GM12873 (cell line): Measurements from ENCODE around the gene PKIG.
A peak's percentile ranks its signal among the peaks of the same experiment; 100 is the strongest.

Experiments
- TF ChIP-seq, protein P1 (sequence below): IDR thresholded peaks from 2 replicates; pipeline ENCODE4 v1.5.1; 2012; ENCODE audit warnings: low read depth, mild to moderate bottlenecking, moderate library complexity, low read length, control low read depth; ENCODE audit not compliant: insufficient read depth; ENCODE audit errors: missing control alignments

The PKIG gene

GRCh38 chr20:44648579-44648978 is 66.2 kb downstream of the PKIG start:
- TF ChIP-seq, protein P1, sequence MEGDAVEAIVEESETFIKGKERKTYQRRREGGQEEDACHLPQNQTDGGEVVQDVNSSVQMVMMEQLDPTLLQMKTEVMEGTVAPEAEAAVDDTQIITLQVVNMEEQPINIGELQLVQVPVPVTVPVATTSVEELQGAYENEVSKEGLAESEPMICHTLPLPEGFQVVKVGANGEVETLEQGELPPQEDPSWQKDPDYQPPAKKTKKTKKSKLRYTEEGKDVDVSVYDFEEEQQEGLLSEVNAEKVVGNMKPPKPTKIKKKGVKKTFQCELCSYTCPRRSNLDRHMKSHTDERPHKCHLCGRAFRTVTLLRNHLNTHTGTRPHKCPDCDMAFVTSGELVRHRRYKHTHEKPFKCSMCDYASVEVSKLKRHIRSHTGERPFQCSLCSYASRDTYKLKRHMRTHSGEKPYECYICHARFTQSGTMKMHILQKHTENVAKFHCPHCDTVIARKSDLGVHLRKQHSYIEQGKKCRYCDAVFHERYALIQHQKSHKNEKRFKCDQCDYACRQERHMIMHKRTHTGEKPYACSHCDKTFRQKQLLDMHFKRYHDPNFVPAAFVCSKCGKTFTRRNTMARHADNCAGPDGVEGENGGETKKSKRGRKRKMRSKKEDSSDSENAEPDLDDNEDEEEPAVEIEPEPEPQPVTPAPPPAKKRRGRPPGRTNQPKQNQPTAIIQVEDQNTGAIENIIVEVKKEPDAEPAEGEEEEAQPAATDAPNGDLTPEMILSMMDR, result peak; percentile 21

GRCh38 chr20:44649126-44649525 is 66.7 kb downstream of the PKIG start:
- TF ChIP-seq, protein P1, result no peak

GRCh38 chr20:44649976-44650375 is 67.6 kb downstream of the PKIG start:
- TF ChIP-seq, protein P1, result no peak

GRCh38 chr20:44650771-44651433 is 68.5 kb downstream of the PKIG start:
- TF ChIP-seq, protein P1, result no peak

DNA sequence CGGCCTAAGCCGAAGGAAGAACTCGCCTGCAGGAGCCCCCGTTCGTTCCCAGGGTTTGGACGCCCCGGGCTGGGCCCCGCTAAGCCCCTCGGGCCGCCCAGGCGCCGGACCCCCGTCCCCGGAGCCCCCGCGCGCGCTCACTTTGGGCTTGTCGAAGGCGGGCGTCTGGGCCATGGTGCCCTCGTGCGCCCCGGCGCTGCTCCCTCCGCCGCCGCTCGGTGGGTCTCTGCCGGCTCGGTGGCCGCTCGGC is 69.0 kb downstream of the PKIG start:
- TF ChIP-seq, protein P1, result no peak

- TF ChIP-seq, protein P1, result peak; percentile 2
Observed at GRCh38 chr20:44651684-44652423, 69.5 kb downstream of the PKIG start, which contains the start of gene ADA. Gene ADA (minus strand): TSS chr20:44651699. CDS start chr20:44651607, 92 bp downstream.

DNA sequence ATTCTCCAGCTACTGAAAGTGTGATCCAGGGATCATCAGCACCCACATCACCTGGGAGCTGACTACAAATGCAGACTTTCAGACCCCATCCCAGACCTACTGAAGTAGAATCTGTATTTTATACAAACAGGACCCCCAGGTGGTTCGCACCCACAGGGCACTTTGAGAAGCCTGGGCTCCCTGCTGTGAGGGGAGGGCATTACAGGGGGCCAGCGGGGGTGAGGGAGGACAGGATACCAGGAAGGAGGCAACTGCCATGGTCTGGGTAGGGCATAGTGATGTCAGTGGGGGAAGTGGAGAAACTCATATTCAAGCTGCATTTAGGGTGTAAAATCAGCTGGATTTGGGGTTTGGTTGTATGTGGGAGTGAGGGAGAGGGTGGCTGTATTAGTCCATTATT is 71.2 kb downstream of the PKIG start:
- TF ChIP-seq, protein P1, result no peak
